Fibroblast of lung (primary cell): Measurements from ENCODE around the gene KRTAP1-5. TPM values are rescaled to one million over a fixed set of nuclear protein-coding genes. Genes with fewer than 3 reads are reported as not detected.

Source experiments
- DNase-seq, 2 donors: peaks; one replicate each; pipeline versions ENCODE4 v3.0.0 to v3.0.0-alpha.2; 2010; ENCODE audit warnings: low read depth in 2 of 2
- H2AFZ ChIP-seq: 2 replicates; pipeline ENCODE4 v1.5.1; 2012; ENCODE audit warnings: low read length, control low read depth, inconsistent platforms
- H3K27ac ChIP-seq: 2 replicates; pipeline ENCODE4 v1.5.1; 2011; ENCODE audit warnings: low read length, control low read depth; ENCODE audit not compliant: insufficient read depth
- H3K27me3 ChIP-seq: 2 replicates; pipeline ENCODE4 v1.5.1; 2011; ENCODE audit warnings: mild to moderate bottlenecking, low read length; ENCODE audit not compliant: control insufficient read depth, insufficient read depth
- H3K36me3 ChIP-seq: 2 replicates; pipeline ENCODE4 v1.5.1; 2011; ENCODE audit warnings: low read length; ENCODE audit not compliant: control insufficient read depth, insufficient read depth
- H3K4me1 ChIP-seq: 2 replicates; pipeline ENCODE4 v1.5.1; 2011; ENCODE audit warnings: low read length; ENCODE audit not compliant: control insufficient read depth, insufficient read depth; ENCODE audit errors: extremely low read depth
- H3K4me2 ChIP-seq: 2 replicates; pipeline ENCODE4 v1.5.1; 2011; ENCODE audit warnings: low read length, control low read depth; ENCODE audit not compliant: insufficient read depth; ENCODE audit errors: extremely low read depth
- H3K4me3 ChIP-seq, 4 experiments: fragments of 200-600 bp in 1 of 4; sonication (generic) in 1 of 4; replicated peaks in 1 of 4; 2 replicates each; pipeline ENCODE4 v1.5.1; 2011 to 2016; ENCODE audit warnings: low read length in 4 of 4, low read depth in 3 of 4, mild to moderate bottlenecking in 3 of 4, control low read depth in 2 of 4, inconsistent platforms in 1 of 4, mixed read lengths in 1 of 4; ENCODE audit not compliant: insufficient read depth in 1 of 4; ENCODE audit errors: control extremely low read depth in 1 of 4
- H3K79me2 ChIP-seq: 2 replicates; pipeline ENCODE4 v1.5.1; 2012; ENCODE audit warnings: mild to moderate bottlenecking, low read length, inconsistent platforms; ENCODE audit not compliant: control insufficient read depth, insufficient read depth
- H3K9ac ChIP-seq: 2 replicates; pipeline ENCODE4 v1.5.1; 2011; ENCODE audit warnings: mild to moderate bottlenecking, low read length, control low read depth; ENCODE audit not compliant: insufficient read depth
- H3K9me3 ChIP-seq: 2 replicates; pipeline ENCODE4 v1.5.1; 2012; ENCODE audit warnings: low read depth, low read length; ENCODE audit not compliant: control insufficient read depth, insufficient read depth
- H4K20me1 ChIP-seq: 2 replicates; pipeline ENCODE4 v1.5.1; 2011; ENCODE audit warnings: low read length; ENCODE audit not compliant: control insufficient read depth, insufficient read depth; ENCODE audit errors: extremely low read depth
- EZH2 ChIP-seq: IDR thresholded peaks from 2 replicates; pipeline ENCODE4 v1.5.1; 2012; ENCODE audit warnings: low read length, control low read depth, mild to moderate bottlenecking; ENCODE audit errors: missing control alignments
- polyA plus RNA-seq, 2 donors: library from polyadenylated mRNA; depleted of rRNA in 1 of 2; stranded (reverse) in 1 of 2; unstranded in 1 of 2; fragments of >200 nt; gene quantifications; 2 replicates each; pipeline ENCODE4 v1.2.1, GENCODE V29; 2011 to 2012; ENCODE audit warnings: missing spikeins in 1 of 2
- total RNA-seq: library from RNA; depleted of rRNA; stranded (reverse); fragments of >200 nt; gene quantifications from 2 replicates; pipeline ENCODE4 v1.2.1, GENCODE V29; 2014
- TF ChIP-seq, protein P1 (sequence below), 2 donors: IDR thresholded peaks in 1 of 2; conservative IDR thresholded peaks in 1 of 2; 1 replicate in 1 of 2; 2 replicates in 1 of 2; pipeline ENCODE4 v1.5.1; 2011 to 2012; ENCODE audit warnings: low read length in 2 of 2, control low read depth in 1 of 2, inconsistent platforms in 1 of 2, low read depth in 1 of 2, mild to moderate bottlenecking in 1 of 2

Gene KRTAP1-5
- total and polyA plus RNA-seq, 2 donors (not counting 1 experiment from before 2014, with no cell fraction given), result 0.17 to 6.2 TPM

DNA sequence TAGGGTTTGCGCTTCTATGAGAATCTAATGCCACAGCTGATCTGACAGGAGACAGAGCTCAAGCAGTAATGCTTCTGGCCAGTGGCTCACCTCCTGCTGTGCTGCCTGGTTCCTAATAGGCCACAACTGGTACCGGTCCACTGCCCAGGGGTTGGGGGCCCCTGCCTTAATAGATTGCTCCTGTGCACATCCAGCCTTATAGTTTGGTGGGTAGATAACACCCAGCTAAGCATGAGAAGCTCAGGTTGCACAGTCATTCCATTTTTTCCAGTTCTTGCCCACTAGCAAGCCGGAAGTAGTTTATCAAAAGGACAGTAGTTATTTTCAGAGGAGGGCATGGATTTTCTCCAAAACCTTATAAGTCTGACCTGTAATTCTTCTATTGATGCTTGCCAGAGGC, 7.6 kb downstream of the KRTAP1-5 start:
- no peak overlapping the region for H3K9ac ChIP-seq
- no peaks in the 10 kb centered on the region for H3K79me2 ChIP-seq
- H2AFZ ChIP-seq, result no peak overlapping the region
- no peaks in the 10 kb centered on the region for H3K4me1 ChIP-seq
- no peak overlapping the region for H3K4me3 ChIP-seq
- DNase-seq, result no peak
- TF ChIP-seq, protein P1, sequence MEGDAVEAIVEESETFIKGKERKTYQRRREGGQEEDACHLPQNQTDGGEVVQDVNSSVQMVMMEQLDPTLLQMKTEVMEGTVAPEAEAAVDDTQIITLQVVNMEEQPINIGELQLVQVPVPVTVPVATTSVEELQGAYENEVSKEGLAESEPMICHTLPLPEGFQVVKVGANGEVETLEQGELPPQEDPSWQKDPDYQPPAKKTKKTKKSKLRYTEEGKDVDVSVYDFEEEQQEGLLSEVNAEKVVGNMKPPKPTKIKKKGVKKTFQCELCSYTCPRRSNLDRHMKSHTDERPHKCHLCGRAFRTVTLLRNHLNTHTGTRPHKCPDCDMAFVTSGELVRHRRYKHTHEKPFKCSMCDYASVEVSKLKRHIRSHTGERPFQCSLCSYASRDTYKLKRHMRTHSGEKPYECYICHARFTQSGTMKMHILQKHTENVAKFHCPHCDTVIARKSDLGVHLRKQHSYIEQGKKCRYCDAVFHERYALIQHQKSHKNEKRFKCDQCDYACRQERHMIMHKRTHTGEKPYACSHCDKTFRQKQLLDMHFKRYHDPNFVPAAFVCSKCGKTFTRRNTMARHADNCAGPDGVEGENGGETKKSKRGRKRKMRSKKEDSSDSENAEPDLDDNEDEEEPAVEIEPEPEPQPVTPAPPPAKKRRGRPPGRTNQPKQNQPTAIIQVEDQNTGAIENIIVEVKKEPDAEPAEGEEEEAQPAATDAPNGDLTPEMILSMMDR (conservative IDR thresholded peaks at IDR 0.05 in 1 of 2, IDR thresholded peaks at IDR 0.05 in 1 of 2; ENCODE audit: low read depth in 1 of 2, low read length in 2 of 2), result no peak
- no peak for TF ChIP-seq EZH2
- no peaks in the 10 kb centered on the region for H4K20me1 ChIP-seq
- no peaks in the 10 kb centered on the region for H3K27me3 ChIP-seq
- H3K4me2 ChIP-seq, result no peak overlapping the region
- H3K27ac ChIP-seq, result no peak overlapping the region
- no peaks in the 10 kb centered on the region for H3K9me3 ChIP-seq
- H3K36me3 ChIP-seq, result no peaks in the 10 kb centered on the region

DNA sequence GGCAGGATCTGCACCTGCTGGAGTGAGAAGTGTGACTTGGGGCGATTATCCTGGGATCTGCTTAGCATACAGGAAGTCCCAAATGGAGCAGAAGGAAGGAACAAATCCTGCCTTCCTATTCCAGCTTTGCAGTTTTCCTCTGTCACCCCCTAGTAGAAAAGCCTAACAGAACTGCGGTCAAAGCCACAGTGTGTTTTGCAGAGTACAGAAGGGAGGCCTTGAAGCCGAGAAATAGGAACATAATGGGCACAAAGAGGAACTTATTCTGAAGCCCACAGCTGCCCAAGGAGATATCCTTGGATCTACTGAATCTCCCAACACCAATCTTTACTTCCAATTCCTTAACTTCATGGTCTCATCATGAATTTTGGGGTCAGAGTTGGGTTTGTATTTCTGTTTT, 8.5 kb downstream of the KRTAP1-5 start:
- no peak for TF ChIP-seq EZH2
- TF ChIP-seq, protein P1 (conservative IDR thresholded peaks at IDR 0.05 in 1 of 2, IDR thresholded peaks at IDR 0.05 in 1 of 2; ENCODE audit: low read depth in 1 of 2, low read length in 2 of 2), result no peak
- no peaks in the 10 kb centered on the region for H3K4me1 ChIP-seq
- no peak overlapping the region for H3K4me2 ChIP-seq
- no peak overlapping the region for H3K27ac ChIP-seq
- H3K79me2 ChIP-seq, result no peaks in the 10 kb centered on the region
- H3K4me3 ChIP-seq, result no peak overlapping the region
- no peak overlapping the region for H2AFZ ChIP-seq
- no peak for DNase-seq
- no peaks in the 10 kb centered on the region for H3K27me3 ChIP-seq
- no peaks in the 10 kb centered on the region for H3K36me3 ChIP-seq
- no peak overlapping the region for H3K9ac ChIP-seq
- H4K20me1 ChIP-seq, result no peaks in the 10 kb centered on the region
- H3K9me3 ChIP-seq, result no peaks in the 10 kb centered on the region

DNA sequence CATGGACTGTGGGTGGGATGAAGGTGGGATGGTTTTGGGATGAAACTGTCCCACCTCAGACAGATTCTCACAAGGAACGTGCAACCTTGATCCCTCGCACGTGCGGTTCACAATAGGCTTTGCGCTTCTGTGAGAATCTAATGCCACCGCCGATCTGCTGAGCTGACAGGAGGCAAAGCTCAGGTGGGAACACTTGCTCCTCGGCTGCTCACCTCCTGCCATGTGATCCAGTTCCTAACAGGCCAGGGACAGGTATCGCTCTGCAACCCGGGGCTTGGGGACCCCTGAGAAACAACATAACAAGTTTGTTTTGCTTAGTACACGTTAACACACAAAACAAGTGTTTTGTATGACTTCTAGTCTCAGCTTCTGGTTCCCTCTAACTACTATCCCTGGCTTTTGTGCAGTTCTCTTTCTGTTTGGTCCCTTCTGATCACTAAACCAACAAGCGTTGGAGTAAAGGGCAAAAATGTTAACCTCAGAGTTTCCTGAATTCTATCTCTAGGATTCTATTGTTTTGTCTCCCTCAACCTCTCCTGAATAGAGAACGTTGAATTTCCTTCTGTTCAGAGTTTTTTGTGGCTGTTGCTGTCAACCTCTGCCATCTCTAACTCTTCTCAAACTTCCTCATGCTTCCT, 10.3 kb downstream of the KRTAP1-5 start:
- H3K4me1 ChIP-seq, result peaks cover 2% of the 10 kb centered on the region
- no peak overlapping the region for H3K9ac ChIP-seq
- no peak overlapping the region for H2AFZ ChIP-seq
- H3K27me3 ChIP-seq, result no peaks in the 10 kb centered on the region
- TF ChIP-seq, protein P1 (conservative IDR thresholded peaks at IDR 0.05 in 1 of 2, IDR thresholded peaks at IDR 0.05 in 1 of 2; ENCODE audit: low read depth in 1 of 2, low read length in 2 of 2), result no peak
- TF ChIP-seq EZH2, result no peak
- no peaks in the 10 kb centered on the region for H3K36me3 ChIP-seq
- DNase-seq, result no peak
- no peaks in the 10 kb centered on the region for H3K9me3 ChIP-seq
- H3K79me2 ChIP-seq, result no peaks in the 10 kb centered on the region
- no peak overlapping the region for H3K4me3 ChIP-seq
- H3K27ac ChIP-seq, result no peak overlapping the region
- H4K20me1 ChIP-seq, result no peaks in the 10 kb centered on the region
- no peak overlapping the region for H3K4me2 ChIP-seq
